K562 (cell line): ENCODE data around the gene TSPAN16. TPM values are rescaled to one million over a fixed set of nuclear protein-coding genes. Genes with fewer than 3 reads are reported as not detected.

Source experiments
- ADNP ChIP-seq: fragments of 200-800 bp; sonication (Bioruptor generic); IDR thresholded peaks from 2 replicates; pipeline ENCODE4 v1.6.1; 2016; ENCODE audit warnings: missing genetic modification characterization, missing compliant biosample characterization
- ARID2 ChIP-seq: fragments of 450-650 bp; IDR thresholded peaks from 2 replicates; pipeline ENCODE4 v1.6.1; 2017; ENCODE audit warnings: antibody characterized with exemption, mild to moderate bottlenecking
- ATF1 ChIP-seq, 2 experiments: fragments of 450-650 bp in 1 of 2; IDR thresholded peaks; 2 replicates each; pipeline ENCODE4 v1.6.1; 2016; ENCODE audit warnings: missing compliant biosample characterization in 1 of 2, missing genetic modification characterization in 1 of 2
- BRD4 ChIP-seq: fragments of 200-600 bp; sonication (generic); IDR thresholded peaks from 2 replicates; pipeline ENCODE4 v1.6.1; 2017; ENCODE audit warnings: inconsistent platforms
- DPF2 ChIP-seq: fragments of 450-650 bp; IDR thresholded peaks from 2 replicates; pipeline ENCODE4 v1.6.1; 2016
- MTF1 ChIP-seq: fragments of 250-450 bp; sonication (Bioruptor Pico); IDR thresholded peaks from 2 replicates; pipeline ENCODE4 v1.9.0; 2021; ENCODE audit warnings: moderate library complexity, mild to moderate bottlenecking, inconsistent platforms, borderline replicate concordance
- NCOA1 ChIP-seq: fragments of 450-650 bp; IDR thresholded peaks from 2 replicates; pipeline ENCODE4 v1.6.1; 2016; ENCODE audit warnings: low read depth
- NFIX ChIP-seq: fragments of 250-450 bp; sonication (Bioruptor Pico); IDR thresholded peaks from 2 replicates; pipeline ENCODE4 v1.4.0; 2020; ENCODE audit warnings: low read depth, mild to moderate bottlenecking, moderate library complexity
- POLR2A ChIP-seq: fragments of 450-650 bp; conservative IDR thresholded peaks from 2 replicates; pipeline ENCODE4 v1.6.1; 2016
- SNIP1 ChIP-seq: fragments of 450-650 bp; IDR thresholded peaks from 2 replicates; pipeline ENCODE4 v1.7.1; 2017; ENCODE audit warnings: low read depth, mild to moderate bottlenecking
- ZBTB1 ChIP-seq: sonication (generic); formaldehyde crosslinking; IDR thresholded peaks from 2 replicates; pipeline ENCODE4 v1.8.1; 2023; ENCODE audit warnings: missing genetic modification reagents, low read depth, mild to moderate bottlenecking, borderline replicate concordance
- ZBTB7A ChIP-seq: IDR thresholded peaks from 2 replicates; pipeline ENCODE4 v1.6.1; 2011; ENCODE audit warnings: low read depth, mild to moderate bottlenecking, low read length, moderate library complexity, borderline replicate concordance; ENCODE audit not compliant: control insufficient read depth
- ZNF184 ChIP-seq: sonication (generic); formaldehyde crosslinking; IDR thresholded peaks from 2 replicates; pipeline ENCODE4 v1.5.0; 2020; ENCODE audit warnings: missing genetic modification reagents
- ZNF282 ChIP-seq: sonication (generic); formaldehyde crosslinking; IDR thresholded peaks from 2 replicates; pipeline ENCODE4 v1.8.1; 2023; ENCODE audit warnings: missing genetic modification reagents
- ZNF436 ChIP-seq: fragments of 250-450, 450-650 bp; sonication (Bioruptor Pico); formaldehyde crosslinking; IDR thresholded peaks from 2 replicates; pipeline ENCODE4 v1.7.0; 2020; ENCODE audit warnings: mild to moderate bottlenecking
- ZNF695 ChIP-seq: fragments of 450-650 bp; formaldehyde crosslinking; IDR thresholded peaks from 2 replicates; pipeline ENCODE4 v1.4.0; 2020; ENCODE audit warnings: mild to moderate bottlenecking, moderate library complexity
- ZZZ3 ChIP-seq: fragments of 450-650 bp; IDR thresholded peaks from 2 replicates; pipeline ENCODE4 v1.6.1; 2016; ENCODE audit warnings: antibody characterized with exemption, mild to moderate bottlenecking, moderate library complexity
- polyA plus RNA-seq, 8 experiments: library from polyadenylated mRNA; depleted of rRNA in 4 of 8; stranded (reverse) in 5 of 8; unstranded in 3 of 8; fragments of >200 nt; fragmentation: Nextera tagmentation in 2 of 8; fragmentation: Illumina TruSeq in 1 of 8; extraction: Ambion mirVana in 2 of 8; extraction: Trizol in 1 of 8; gene quantifications; 2 replicates each; pipeline versions ENCODE4 v1.2.1 to v1.2.3, GENCODE V29; 2011 to 2014; ENCODE audit warnings: inconsistent platforms in 1 of 8, missing spikeins in 1 of 8
- total RNA-seq, 7 experiments: library from RNA; depleted of rRNA in 6 of 7; stranded (reverse); fragments of >200 nt in 6 of 7; fragmentation: Illumina TruSeq in 2 of 7; extraction: Trizol in 2 of 7; gene quantifications; 2 replicates each; pipeline versions ENCODE4 v1.2.1 to v1.2.3, GENCODE V29; 2011 to 2021; ENCODE audit warnings: low replicate concordance in 1 of 7
- TF ChIP-seq, protein P1 (sequence below), 2 experiments: fragments of 450-650 bp; formaldehyde crosslinking in 1 of 2; IDR thresholded peaks; 2 replicates each; pipeline versions ENCODE4 v1.4.0 to v1.6.1; 2014 to 2020; ENCODE audit warnings: mild to moderate bottlenecking in 2 of 2, borderline replicate concordance in 1 of 2, low read depth in 1 of 2
- TF ChIP-seq, protein P2 (sequence below): sonication (generic); formaldehyde crosslinking; IDR thresholded peaks from 2 replicates; pipeline ENCODE4 v1.8.1; 2022; ENCODE audit warnings: missing genetic modification reagents
- TF ChIP-seq, protein P3 (sequence below): fragments of 250-450 bp; sonication (Bioruptor Pico); IDR thresholded peaks from 2 replicates; pipeline ENCODE4 v1.8.0; 2021; ENCODE audit warnings: moderate library complexity, mild to moderate bottlenecking, inconsistent platforms

Gene TSPAN16
- total and polyA plus RNA-seq, 9 of the 15 experiments (the other 6 are each of a cell fraction or from before 2014, with no cell fraction given) = not detected

DNA sequence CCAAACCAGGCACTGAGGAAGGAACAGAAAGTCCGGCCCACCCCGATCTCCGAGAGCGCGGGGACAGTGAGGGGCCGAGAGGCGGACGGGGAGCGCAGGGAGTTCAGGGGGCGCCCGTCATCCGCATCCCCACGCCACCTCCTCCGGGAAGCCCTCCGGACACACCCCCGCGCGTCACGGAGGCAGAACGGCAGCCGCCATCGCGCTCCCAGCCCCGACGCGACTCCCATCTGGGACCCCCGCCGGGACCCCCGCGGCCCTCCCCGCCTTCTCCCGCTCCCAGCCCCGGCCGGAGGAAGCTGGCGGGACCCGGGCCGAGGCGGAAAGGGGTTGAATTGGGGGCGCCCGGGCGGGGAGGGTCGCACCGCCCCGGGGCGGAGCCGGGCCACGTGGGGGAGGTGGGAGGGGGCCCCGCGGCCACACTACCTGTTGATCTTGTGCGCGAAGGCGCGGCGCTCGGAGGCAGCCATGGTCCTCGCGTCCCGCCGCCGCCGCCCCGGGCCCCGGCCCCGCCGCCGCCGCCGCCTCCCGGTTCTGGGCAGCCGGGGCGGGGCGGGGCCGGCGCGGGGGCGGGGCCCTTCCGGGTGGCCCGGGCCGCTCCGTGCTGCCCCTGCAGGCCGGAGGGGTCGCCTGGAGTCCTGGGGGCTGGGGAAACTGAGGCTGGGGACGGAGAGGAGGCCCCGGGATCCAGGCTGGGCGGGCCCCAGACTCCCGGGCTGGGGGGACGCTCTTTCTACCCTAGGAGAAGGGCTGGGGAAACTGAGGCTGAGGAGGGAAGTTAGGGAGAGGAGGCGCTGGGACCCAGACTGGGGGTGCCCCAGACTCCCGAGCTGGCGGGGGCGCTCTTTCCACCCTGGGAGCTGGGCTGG is 33.8 kb upstream of the TSPAN16 start, which contains the start of gene DOCK6 (continued):
- TF ChIP-seq, protein P1, sequence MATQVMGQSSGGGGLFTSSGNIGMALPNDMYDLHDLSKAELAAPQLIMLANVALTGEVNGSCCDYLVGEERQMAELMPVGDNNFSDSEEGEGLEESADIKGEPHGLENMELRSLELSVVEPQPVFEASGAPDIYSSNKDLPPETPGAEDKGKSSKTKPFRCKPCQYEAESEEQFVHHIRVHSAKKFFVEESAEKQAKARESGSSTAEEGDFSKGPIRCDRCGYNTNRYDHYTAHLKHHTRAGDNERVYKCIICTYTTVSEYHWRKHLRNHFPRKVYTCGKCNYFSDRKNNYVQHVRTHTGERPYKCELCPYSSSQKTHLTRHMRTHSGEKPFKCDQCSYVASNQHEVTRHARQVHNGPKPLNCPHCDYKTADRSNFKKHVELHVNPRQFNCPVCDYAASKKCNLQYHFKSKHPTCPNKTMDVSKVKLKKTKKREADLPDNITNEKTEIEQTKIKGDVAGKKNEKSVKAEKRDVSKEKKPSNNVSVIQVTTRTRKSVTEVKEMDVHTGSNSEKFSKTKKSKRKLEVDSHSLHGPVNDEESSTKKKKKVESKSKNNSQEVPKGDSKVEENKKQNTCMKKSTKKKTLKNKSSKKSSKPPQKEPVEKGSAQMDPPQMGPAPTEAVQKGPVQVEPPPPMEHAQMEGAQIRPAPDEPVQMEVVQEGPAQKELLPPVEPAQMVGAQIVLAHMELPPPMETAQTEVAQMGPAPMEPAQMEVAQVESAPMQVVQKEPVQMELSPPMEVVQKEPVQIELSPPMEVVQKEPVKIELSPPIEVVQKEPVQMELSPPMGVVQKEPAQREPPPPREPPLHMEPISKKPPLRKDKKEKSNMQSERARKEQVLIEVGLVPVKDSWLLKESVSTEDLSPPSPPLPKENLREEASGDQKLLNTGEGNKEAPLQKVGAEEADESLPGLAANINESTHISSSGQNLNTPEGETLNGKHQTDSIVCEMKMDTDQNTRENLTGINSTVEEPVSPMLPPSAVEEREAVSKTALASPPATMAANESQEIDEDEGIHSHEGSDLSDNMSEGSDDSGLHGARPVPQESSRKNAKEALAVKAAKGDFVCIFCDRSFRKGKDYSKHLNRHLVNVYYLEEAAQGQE (IDR thresholded peaks at IDR 0.05; ENCODE audit: borderline replicate concordance) = peak; percentile 44
- TF ChIP-seq, protein P1 (CRISPR knock-in tag; IDR thresholded peaks at IDR 0.05; ENCODE audit: low read depth) = no peak
- TF ChIP-seq, protein P2, sequence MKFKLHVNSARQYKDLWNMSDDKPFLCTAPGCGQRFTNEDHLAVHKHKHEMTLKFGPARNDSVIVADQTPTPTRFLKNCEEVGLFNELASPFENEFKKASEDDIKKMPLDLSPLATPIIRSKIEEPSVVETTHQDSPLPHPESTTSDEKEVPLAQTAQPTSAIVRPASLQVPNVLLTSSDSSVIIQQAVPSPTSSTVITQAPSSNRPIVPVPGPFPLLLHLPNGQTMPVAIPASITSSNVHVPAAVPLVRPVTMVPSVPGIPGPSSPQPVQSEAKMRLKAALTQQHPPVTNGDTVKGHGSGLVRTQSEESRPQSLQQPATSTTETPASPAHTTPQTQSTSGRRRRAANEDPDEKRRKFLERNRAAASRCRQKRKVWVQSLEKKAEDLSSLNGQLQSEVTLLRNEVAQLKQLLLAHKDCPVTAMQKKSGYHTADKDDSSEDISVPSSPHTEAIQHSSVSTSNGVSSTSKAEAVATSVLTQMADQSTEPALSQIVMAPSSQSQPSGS (CRISPR knock-in tag) = 0 out of 2 replicates have a peak, but pooled peaks have one; percentile 21
- no peak for TF ChIP-seq ATF1 (CRISPR knock-in tag; IDR thresholded peaks at IDR 0.05)
- TF ChIP-seq ATF1 (tag; IDR thresholded peaks at IDR 0.05) = peak; percentile 73
- TF ChIP-seq ZNF695 (CRISPR knock-in tag) = no peak
- TF ChIP-seq NFIX (CRISPR knock-in tag) = no peak
- TF ChIP-seq NCOA1 = no peak
- no peak for TF ChIP-seq ZNF282 (CRISPR knock-in tag)
- TF ChIP-seq ZBTB7A = peak; percentile 90
- TF ChIP-seq ZZZ3 = no peak
- 0 out of 2 replicates have a peak, but pooled peaks have one; percentile 27 for TF ChIP-seq POLR2A
- no peak for TF ChIP-seq ZNF184 (CRISPR knock-in tag)
- TF ChIP-seq ZNF436 = peak; percentile 98
- TF ChIP-seq ADNP (tag) = peak; percentile 46; the same call in 1 of the 2 replicates
- TF ChIP-seq, protein P3, sequence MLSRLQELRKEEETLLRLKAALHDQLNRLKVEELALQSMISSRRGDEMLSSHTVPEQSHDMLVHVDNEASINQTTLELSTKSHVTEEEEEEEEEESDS (CRISPR knock-in tag) = no peak
- TF ChIP-seq ZBTB1 (CRISPR knock-in tag) = no peak
- TF ChIP-seq SNIP1 = no peak
- no peak for TF ChIP-seq MTF1
- TF ChIP-seq DPF2 = no peak
- TF ChIP-seq BRD4 = no peak
- TF ChIP-seq ARID2 = no peak
